ENCODE measurements around the gene TBC1D22A.

TBC1D22A gene

GRCh38 chr22:46762238-46763050 lies at the start of gene TBC1D22A:
TSS of gene TBC1D22A (plus strand) at chr22:46762650. CDS start at chr22:46762787, 137 bp downstream.
- no peak for TF ChIP-seq CTCF (IDR thresholded peaks at IDR 0.05; ENCODE audit: low read depth, low read length)
- peak within 1 kb of the TSS; percentile 98 for H3K4me3 ChIP-seq (ENCODE audit: low read depth, low read length)

- no peak overlapping the region for H3K4me3 ChIP-seq (ENCODE audit: low read depth, low read length)
- TF ChIP-seq CTCF (IDR thresholded peaks at IDR 0.05; ENCODE audit: low read depth, low read length), result no peak
Observed at GRCh38 chr22:46714550-46714949, 47.9 kb upstream of the TBC1D22A start.

- no peak overlapping the region for H3K4me3 ChIP-seq (ENCODE audit: low read depth, low read length)
- no peak for TF ChIP-seq CTCF (IDR thresholded peaks at IDR 0.05; ENCODE audit: low read depth, low read length)
Observed at GRCh38 chr22:46719921-46720320, 42.5 kb upstream of the TBC1D22A start.

GRCh38 chr22:46721501-46722085 lies 40.9 kb upstream of the TBC1D22A start:
- no peak overlapping the region for H3K4me3 ChIP-seq (ENCODE audit: low read depth, low read length)
- no peak for TF ChIP-seq CTCF (IDR thresholded peaks at IDR 0.05; ENCODE audit: low read depth, low read length)

GRCh38 chr22:46723882-46724281 lies 38.6 kb upstream of the TBC1D22A start:
- no peak overlapping the region for H3K4me3 ChIP-seq (ENCODE audit: low read depth, low read length)
- no peak for TF ChIP-seq CTCF (IDR thresholded peaks at IDR 0.05; ENCODE audit: low read depth, low read length)

GRCh38 chr22:46725096-46725495 lies 37.4 kb upstream of the TBC1D22A start:
- no peak for TF ChIP-seq CTCF (IDR thresholded peaks at IDR 0.05; ENCODE audit: low read depth, low read length)
- no peak overlapping the region for H3K4me3 ChIP-seq (ENCODE audit: low read depth, low read length)

All from WI38 (cell line).